Measurements from ENCODE around the gene LGR5. TPM values are rescaled to one million over a fixed set of nuclear protein-coding genes. Genes with fewer than 3 reads are reported as not detected.

Gene LGR5
- total RNA-seq, 1 experiment from 2014 or later: 4.5 TPM

GRCh38 chr12:71393625-71394024, 46.0 kb upstream of the LGR5 start:
- Histone ChIP-seq H3K27ac (ENCODE audit: low read depth, low read length, poor library complexity, severe bottlenecking) (no peak overlapping the region), H3K27me3 (replicated peaks; ENCODE audit: insufficient read depth, low read depth, low read length, poor library complexity) (no peaks in the 10 kb centered on the region), H3K9me3 (ENCODE audit: low read depth, low read length, poor library complexity, severe bottlenecking) (no peaks in the 10 kb centered on the region), H3K4me1 (ENCODE audit: insufficient read depth, low read length, poor library complexity, severe bottlenecking) (peaks cover 24% of the 10 kb centered on the region), H3K4me3 (ENCODE audit: low read depth, low read length, poor library complexity, severe bottlenecking) (no peak overlapping the region), H3K36me3 (ENCODE audit: insufficient read depth, low read length, poor library complexity, severe bottlenecking) (no peaks in the 10 kb centered on the region)
- no peak for DNase-seq (ENCODE audit: low spot score)
- ChIA-PET CTCF (no interaction called here), POLR2A (ENCODE audit: low non-redundant PET) (no interaction called here)
- TF ChIP-seq CTCF (conservative IDR thresholded peaks at IDR 0.05; ENCODE audit: low read depth, low read length): no peak
- TF ChIP-seq EZH2 (IDR thresholded peaks at IDR 0.05; ENCODE audit: borderline replicate concordance, low read depth, low read length, poor library complexity, severe bottlenecking): no peak
- BruUV-seq (replicated peaks): no TSS peak
- intact Hi-C loops (cut with micrococcal nuclease; ENCODE audit: unreplicated experiment): loop anchor here (2.0 kb wide), 1 partner anchor 661 kb away; no protein-coding TSS in a partner anchor

GRCh38 chr12:71397433-71397954, 42.1 kb upstream of the LGR5 start:
- Histone ChIP-seq H3K9me3 (ENCODE audit: low read depth, low read length, poor library complexity, severe bottlenecking) (no peaks in the 10 kb centered on the region), H3K27me3 (replicated peaks; ENCODE audit: insufficient read depth, low read depth, low read length, poor library complexity) (no peaks in the 10 kb centered on the region), H3K4me3 (ENCODE audit: low read depth, low read length, poor library complexity, severe bottlenecking) (no peak overlapping the region), H3K27ac (ENCODE audit: low read depth, low read length, poor library complexity, severe bottlenecking) (peak overlapping the region; percentile 14), H3K4me1 (ENCODE audit: insufficient read depth, low read length, poor library complexity, severe bottlenecking) (peaks cover 46% of the 10 kb centered on the region), H3K36me3 (ENCODE audit: insufficient read depth, low read length, poor library complexity, severe bottlenecking) (no peaks in the 10 kb centered on the region)
- POLR2A ChIA-PET (ENCODE audit: low non-redundant PET): no interaction called here
- CTCF ChIA-PET: no interaction called here
- intact Hi-C loops (cut with micrococcal nuclease; ENCODE audit: unreplicated experiment): no loop called here
- DNase-seq (ENCODE audit: low spot score): peak; percentile 69
- no TSS peak for BruUV-seq (replicated peaks)
- TF ChIP-seq EZH2 (IDR thresholded peaks at IDR 0.05; ENCODE audit: borderline replicate concordance, low read depth, low read length, poor library complexity, severe bottlenecking): no peak
- peak; percentile 36; the same call in 1 of the 2 replicates for TF ChIP-seq CTCF (conservative IDR thresholded peaks at IDR 0.05; ENCODE audit: low read depth, low read length)

GRCh38 chr12:71399197-71399596, 40.4 kb upstream of the LGR5 start:
- intact Hi-C loops (cut with micrococcal nuclease; ENCODE audit: unreplicated experiment): no loop called here
- Histone ChIP-seq H3K4me1 (ENCODE audit: insufficient read depth, low read length, poor library complexity, severe bottlenecking) (peaks cover 42% of the 10 kb centered on the region), H3K36me3 (ENCODE audit: insufficient read depth, low read length, poor library complexity, severe bottlenecking) (no peaks in the 10 kb centered on the region), H3K27me3 (replicated peaks; ENCODE audit: insufficient read depth, low read depth, low read length, poor library complexity) (no peaks in the 10 kb centered on the region), H3K9me3 (ENCODE audit: low read depth, low read length, poor library complexity, severe bottlenecking) (no peaks in the 10 kb centered on the region), H3K4me3 (ENCODE audit: low read depth, low read length, poor library complexity, severe bottlenecking) (no peak overlapping the region), H3K27ac (ENCODE audit: low read depth, low read length, poor library complexity, severe bottlenecking) (no peak overlapping the region)
- POLR2A ChIA-PET (ENCODE audit: low non-redundant PET): no interaction called here
- CTCF ChIA-PET: no interaction called here
- TF ChIP-seq CTCF (conservative IDR thresholded peaks at IDR 0.05; ENCODE audit: low read depth, low read length) (no peak), EZH2 (IDR thresholded peaks at IDR 0.05; ENCODE audit: borderline replicate concordance, low read depth, low read length, poor library complexity, severe bottlenecking) (no peak)
- no TSS peak for BruUV-seq (replicated peaks)
- DNase-seq (ENCODE audit: low spot score): no peak

Measured in A673 (cell line).